HG03558 (cell line): ENCODE results near the gene CPAMD8.
"Not testable (repeated sequence)": the region's sequence is repeated elsewhere in the genome, so short reads cannot be mapped to it uniquely, and the experiment has no call there.

ENCODE experiments used
- ATAC-seq: cut with Tn5 transposase; IDR thresholded peaks from one replicate; pipeline ENCODE4 v1.9.1; 2021; ENCODE audit warnings: moderate number of reproducible peaks; ENCODE audit not compliant: unreplicated experiment; ENCODE audit errors: extremely low read depth

The CPAMD8 gene

DNA sequence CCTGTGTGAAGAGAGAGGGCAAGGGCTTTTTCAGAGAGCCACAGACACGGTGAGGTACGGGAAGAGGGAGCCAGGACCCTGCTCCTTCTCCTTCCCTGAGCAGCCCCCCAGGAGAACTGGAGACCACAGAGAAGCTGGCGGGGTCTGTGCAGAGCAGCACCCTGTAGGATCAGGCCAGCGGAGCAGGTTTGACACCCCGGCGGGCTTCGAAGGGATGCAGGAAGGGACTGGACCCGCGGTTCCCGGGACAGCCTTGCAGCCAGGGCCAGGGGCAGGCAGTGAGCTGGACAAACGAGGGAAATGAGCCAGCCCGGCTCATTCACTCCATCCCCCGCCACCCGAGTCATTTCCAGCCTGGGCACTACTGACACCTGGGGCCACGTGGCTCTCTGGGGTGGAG is 22.2 kb downstream of the CPAMD8 start:
- no peak for ATAC-seq

- no peak for ATAC-seq
These were observed 24.2 kb downstream of the CPAMD8 start for GRCh38 chr19:17002455-17002854.

- ATAC-seq = no peak
These were observed 24.9 kb downstream of the CPAMD8 start for GRCh38 chr19:17001603-17002183.

DNA sequence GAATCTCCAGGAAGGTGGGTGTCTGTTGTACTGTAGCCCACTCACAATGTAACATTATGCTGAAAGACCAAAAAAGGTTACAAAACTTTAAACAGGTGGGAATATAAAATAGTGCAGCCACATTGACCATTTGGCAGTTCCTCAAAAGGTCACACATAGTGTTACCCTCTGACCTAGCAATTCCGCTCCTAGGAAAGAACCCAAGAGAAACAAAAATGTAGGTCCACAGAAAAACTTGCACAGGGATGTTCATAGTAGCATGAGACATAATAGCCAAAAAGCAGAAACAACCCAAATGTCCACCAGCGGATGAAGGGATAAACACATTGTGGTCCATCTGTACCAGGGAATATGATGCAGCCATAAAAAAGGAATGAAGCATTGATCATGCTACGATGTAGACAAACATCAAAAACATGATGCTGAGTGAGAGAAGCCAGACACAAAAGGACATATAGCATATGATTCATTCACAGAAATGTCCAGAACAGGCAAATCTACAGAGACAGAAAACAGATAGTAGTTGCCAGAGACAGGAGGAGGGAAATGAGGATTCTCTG is 27.9 kb downstream of the CPAMD8 start:
- ATAC-seq = no peak

- not testable (repeated sequence) for ATAC-seq
These were observed 29.6 kb downstream of the CPAMD8 start for GRCh38 chr19:16996838-16997490.

DNA sequence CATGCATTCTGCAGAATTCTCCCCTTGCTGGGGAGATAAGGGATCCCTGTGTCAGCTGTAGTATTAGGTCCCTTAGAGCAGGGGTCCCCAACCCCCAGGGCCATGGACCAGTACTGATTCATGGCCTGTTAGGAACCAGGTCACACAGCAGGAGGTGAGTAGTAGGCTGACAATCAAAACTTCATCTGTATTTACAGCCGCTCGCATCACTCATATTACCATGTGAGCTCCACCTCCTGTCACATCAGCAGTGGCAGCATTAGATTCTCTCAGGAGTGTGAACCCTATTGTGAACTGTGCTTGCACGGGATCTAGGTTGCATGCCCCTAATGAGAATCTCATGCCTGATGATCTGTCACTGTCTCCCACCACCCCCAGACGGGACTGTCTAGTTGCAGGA is 37.9 kb downstream of the CPAMD8 start:
- ATAC-seq = no peak

- ATAC-seq = no peak
These were observed 41.2 kb downstream of the CPAMD8 start for GRCh38 chr19:16985403-16985802.

DNA sequence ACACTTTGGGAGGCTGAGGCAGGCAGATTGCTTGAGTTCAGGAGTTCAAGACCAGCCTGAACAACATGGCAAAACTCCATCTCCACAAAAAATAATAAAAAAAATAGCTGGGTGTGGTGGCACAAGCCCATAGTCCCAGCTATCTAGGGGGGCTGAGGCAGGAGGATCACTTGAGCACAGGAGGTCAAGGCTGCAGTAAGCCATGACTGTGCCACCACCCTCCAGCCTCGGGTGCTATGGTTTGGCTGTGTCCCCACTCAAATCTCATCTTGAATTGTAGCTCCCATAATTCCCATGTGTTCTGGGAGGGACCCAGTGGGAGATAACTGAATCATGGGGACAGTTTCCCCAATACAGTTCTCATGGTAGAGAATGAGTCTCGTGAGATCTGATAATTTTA is 44.0 kb downstream of the CPAMD8 start:
- ATAC-seq = not testable (repeated sequence)

GRCh38 chr19:16978839-16979802 is 47.5 kb downstream of the CPAMD8 start:
- no peak for ATAC-seq

DNA sequence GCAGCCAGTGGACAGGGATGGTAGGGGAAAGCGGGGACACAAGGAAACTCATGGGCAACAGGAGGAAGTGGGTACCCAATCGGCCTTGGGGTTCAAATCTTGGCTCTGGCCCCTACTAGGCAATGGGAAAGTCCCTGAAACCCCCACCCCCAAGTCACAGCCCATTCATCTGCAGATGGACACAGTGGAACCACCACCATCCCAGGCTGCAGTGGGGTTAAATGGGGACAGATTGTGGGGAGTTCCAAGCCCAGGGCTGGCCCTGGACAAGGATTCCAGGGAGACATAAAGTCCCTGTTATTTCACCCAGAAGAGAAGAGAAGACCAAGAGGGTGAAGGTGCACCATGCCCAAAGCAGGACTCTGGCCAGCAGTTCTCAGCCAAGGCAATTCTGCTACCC is 48.5 kb downstream of the CPAMD8 start:
- ATAC-seq = no peak

DNA sequence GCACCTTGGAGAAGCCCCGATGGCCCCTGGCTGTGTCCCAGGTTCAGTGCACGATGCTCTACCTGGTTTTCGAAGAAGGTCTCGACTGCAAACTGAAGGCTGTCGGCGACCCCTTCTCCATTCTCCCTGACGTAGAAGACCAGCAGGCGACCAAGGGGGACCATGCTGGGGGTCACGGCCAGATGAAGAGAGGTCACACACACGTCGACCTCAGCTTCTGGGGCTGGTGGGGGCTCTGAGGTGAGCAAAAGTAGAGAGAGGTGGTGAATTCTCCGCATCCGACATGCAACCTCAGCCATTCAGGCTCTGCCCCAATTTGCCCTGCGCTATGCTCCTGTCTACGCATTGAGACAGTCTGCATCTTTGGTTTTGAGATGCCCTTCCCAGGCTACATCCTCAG is 49.3 kb downstream of the CPAMD8 start:
- ATAC-seq = no peak

DNA sequence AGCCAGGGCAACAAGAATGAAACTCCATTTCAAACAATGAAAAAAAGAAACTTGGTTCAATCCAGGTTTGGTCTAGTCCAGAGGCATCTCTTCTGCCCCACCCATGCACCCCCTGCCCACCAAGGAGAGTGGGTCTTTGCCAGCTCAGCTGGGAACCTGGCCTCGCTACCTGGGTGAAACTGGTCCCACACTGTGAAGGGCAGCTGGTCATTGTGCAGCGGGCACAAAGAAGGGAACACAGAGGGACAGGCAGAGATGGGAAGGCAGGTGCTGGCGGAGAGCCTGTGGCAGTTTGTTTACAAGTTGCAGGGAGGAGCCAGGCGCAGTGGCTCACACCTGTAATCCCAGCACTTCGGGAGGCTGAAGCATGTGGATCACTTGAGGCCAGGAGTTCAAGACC is 50.2 kb downstream of the CPAMD8 start:
- ATAC-seq = no peak

GRCh38 chr19:16970821-16971220 is 55.8 kb downstream of the CPAMD8 start:
- no peak for ATAC-seq

- no peak for ATAC-seq
These were observed 57.5 kb downstream of the CPAMD8 start for GRCh38 chr19:16969135-16969534.

DNA sequence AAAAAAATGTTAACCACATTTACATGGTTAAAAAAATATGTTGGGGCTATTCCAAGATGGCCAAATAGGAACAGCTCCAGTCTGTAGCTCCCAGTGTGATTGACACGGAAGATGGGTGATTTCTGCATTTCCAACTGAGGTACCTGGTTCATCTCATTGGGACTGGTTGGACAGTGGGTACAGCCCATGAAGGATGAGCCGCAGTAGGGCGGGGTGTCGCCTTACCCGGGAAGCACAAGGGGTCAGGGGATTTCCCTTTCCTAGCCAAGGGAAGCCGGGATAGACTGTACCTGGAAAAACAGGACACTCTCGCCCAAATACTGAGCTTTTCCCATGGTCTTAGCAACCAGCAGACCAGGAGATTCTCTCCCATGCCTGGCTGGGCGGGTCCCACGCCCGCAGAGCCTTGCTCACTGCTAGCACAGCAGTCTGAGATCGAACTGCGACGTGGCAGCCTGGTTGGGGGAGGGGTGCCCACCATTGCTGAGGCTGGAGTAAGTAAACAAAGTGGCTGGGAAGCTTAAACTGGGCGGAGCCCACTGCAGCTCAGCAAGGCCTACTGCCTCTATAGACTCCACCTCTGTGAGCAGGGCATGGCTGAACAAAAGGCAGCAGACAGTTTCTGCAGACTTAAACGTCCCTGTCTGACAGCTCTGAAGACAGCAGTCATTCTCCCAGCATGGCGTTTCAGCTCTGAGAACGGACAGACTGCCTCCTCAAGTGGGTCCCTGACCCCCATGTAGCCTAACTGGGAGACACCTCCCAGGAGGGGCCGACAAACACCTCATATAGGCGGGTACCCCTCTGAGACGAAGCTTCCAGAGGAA is 65.4 kb downstream of the CPAMD8 start:
- not testable (repeated sequence) for ATAC-seq

DNA sequence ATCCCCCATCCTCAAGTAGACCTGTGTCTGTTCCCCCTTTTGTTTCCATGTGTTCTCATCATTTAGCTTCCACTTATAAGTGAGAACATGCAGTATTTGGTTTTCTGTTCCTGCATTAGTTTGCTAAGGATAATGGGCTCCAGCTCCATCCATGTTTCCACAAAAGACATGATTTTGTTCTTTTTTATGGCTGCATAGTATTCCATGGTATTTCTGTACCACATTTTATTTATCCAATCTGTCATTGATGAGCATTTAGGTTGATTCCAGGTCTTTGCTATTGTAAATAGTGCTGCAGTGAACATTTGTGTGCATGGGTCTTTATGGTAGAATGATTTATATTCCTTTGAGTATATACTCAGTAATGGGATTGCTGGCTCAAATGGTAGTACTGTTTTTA is 68.3 kb downstream of the CPAMD8 start:
- ATAC-seq = not testable (repeated sequence)

DNA sequence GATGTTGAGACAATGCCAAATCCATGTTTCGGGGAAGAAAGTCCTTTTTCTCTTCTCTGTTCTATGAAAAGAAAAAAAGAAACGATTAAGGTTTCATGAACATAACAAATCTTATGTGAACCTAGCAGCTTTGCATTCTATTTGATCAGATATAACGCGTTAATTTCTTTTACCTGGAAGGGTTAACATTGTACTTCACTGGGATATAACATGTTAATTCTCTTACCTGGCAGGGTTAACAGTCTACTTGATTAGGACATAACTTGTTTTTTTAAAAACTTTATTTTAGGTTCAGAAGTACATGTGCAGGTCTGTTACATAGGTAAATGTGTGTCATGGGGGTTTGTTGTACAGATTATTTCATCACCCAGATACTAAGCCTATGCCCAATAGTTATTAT is 68.8 kb downstream of the CPAMD8 start:
- no peak for ATAC-seq

DNA sequence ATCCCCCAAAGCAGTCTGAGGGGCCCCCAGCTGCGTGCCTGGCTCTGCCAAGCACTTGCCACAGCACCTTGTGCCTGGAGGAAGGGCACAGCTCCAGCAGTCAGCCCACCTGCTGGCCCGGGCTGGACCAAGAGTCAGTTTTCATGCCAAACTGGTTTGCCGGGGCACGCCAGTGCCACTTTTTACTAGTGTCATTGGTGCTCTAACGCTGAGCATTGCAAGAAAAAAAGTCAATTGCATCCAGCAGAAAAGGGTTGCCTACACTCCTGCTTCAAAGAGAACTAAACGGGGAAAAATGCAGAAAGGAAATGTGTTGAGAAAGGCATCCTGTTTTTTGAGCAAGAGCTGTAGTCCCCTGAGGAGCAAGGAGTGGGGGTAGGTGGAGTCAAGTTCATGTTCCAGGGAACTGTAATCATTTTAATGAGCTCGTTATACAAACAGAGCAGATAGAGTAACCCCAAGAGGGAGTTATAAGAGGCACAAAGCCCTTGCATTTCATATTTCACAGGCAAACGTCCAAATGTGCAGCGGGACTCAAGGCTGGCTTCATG is 69.4 kb downstream of the CPAMD8 start:
- no peak for ATAC-seq

DNA sequence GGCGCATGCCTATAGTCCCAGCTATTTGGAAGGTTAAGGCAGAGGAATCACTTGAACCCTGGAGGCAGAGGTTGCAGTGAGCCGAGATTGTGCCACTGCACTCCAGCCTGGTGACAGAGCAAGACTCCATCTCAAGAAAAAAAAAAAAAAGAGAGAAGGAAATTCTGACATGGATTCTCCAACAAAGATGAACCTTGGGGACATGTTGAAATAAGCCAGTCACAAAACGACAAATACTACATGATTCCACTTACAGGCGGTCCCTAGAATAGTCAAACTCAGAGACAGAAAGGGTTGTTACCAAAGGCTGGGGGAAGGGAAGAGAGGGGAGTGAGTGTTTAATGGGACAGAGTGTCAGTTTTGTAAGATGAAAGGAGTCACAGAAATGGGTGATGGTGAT is 71.4 kb downstream of the CPAMD8 start:
- no peak for ATAC-seq

GRCh38 chr19:16952046-16952445 is 74.6 kb downstream of the CPAMD8 start:
- no peak for ATAC-seq
